Neural progenitor cell (in vitro differentiated cells): ENCODE measurements around the gene ZNF423. TPM values are rescaled to one million over a fixed set of nuclear protein-coding genes. Genes with fewer than 3 reads are reported as not detected.

Experiments
- DNase-seq: peaks from one replicate; pipeline ENCODE4 v3.0.0-alpha.2; 2016; ENCODE audit warnings: low spot score
- H2AFZ ChIP-seq: fragments of 200-600 bp; sonication (generic); replicated peaks from 2 replicates; pipeline ENCODE4 v1.6.1; 2016; ENCODE audit warnings: antibody characterized with exemption
- H3F3A ChIP-seq: fragments of 200-600 bp; sonication (generic); 2 replicates; pipeline ENCODE4 v1.6.1; 2016; ENCODE audit warnings: antibody characterized with exemption, low read depth
- H3K27ac ChIP-seq: fragments of 200-600 bp; sonication (generic); 2 replicates; pipeline ENCODE4 v1.5.1; 2016; ENCODE audit warnings: mild to moderate bottlenecking
- H3K27me3 ChIP-seq: fragments of 200-600 bp; sonication (generic); 2 replicates; pipeline ENCODE4 v1.6.1; 2016; ENCODE audit warnings: mild to moderate bottlenecking, moderate library complexity
- H3K36me3 ChIP-seq: fragments of 200-600 bp; sonication (generic); 2 replicates; pipeline ENCODE4 v1.5.1; 2016
- H3K4me1 ChIP-seq: fragments of 200-600 bp; sonication (generic); 2 replicates; pipeline ENCODE4 v1.6.1; 2016; ENCODE audit warnings: mixed run types
- H3K4me2 ChIP-seq: fragments of 200-600 bp; sonication (generic); 2 replicates; pipeline ENCODE4 v1.6.1; 2016
- H3K4me3 ChIP-seq: fragments of 200-600 bp; sonication (generic); 2 replicates; pipeline ENCODE4 v1.5.1; 2016
- H3K79me2 ChIP-seq: fragments of 200-600 bp; sonication (generic); 2 replicates; pipeline ENCODE4 v1.6.1; 2016; ENCODE audit warnings: low read depth
- H3K9ac ChIP-seq: fragments of 200-600 bp; sonication (generic); 2 replicates; pipeline ENCODE4 v1.6.1; 2016
- H3K9me3 ChIP-seq: fragments of 200-600 bp; sonication (generic); 2 replicates; pipeline ENCODE4 v1.5.1; 2016; ENCODE audit warnings: low read depth
- H4K20me1 ChIP-seq: fragments of 200-600 bp; sonication (generic); 2 replicates; pipeline ENCODE4 v1.6.1; 2016; ENCODE audit warnings: low read depth
- H3K27ac Mint-ChIP-seq: 3 replicates; pipeline ENCODE4 v1.8.0; 2021; ENCODE audit warnings: mixed read lengths
- H3K27me3 Mint-ChIP-seq: 2 replicates; pipeline ENCODE4 v1.8.0; 2022; ENCODE audit warnings: low read depth, mild to moderate bottlenecking, inconsistent platforms, moderate library complexity, mixed read lengths; ENCODE audit not compliant: insufficient read depth
- H3K36me3 Mint-ChIP-seq: 3 replicates; pipeline ENCODE4 v1.8.0; 2021; ENCODE audit warnings: mixed read lengths
- H3K4me1 Mint-ChIP-seq: 3 replicates; pipeline ENCODE4 v1.8.0; 2021; ENCODE audit warnings: mixed read lengths
- H3K4me3 Mint-ChIP-seq: 3 replicates; pipeline ENCODE4 v1.8.0; 2021; ENCODE audit warnings: mild to moderate bottlenecking, moderate library complexity, mixed read lengths
- H3K9me3 Mint-ChIP-seq: 3 replicates; pipeline ENCODE4 v1.8.0; 2020; ENCODE audit warnings: mixed read lengths
- EZH2 ChIP-seq: fragments of 200-600 bp; sonication (generic); IDR thresholded peaks from 2 replicates; pipeline ENCODE4 v1.6.1; 2017; ENCODE audit warnings: antibody characterized with exemption, mild to moderate bottlenecking, moderate library complexity
- EZH2phosphoT487 ChIP-seq: fragments of 200-600 bp; sonication (generic); IDR thresholded peaks from 2 replicates; pipeline ENCODE4 v1.6.1; 2017; ENCODE audit warnings: antibody characterized with exemption
- total RNA-seq: library from RNA; depleted of rRNA; stranded (reverse); fragments of >200 nt; gene quantifications from 2 replicates; pipeline ENCODE4 v1.2.3, GENCODE V29; 2015; ENCODE audit warnings: low replicate concordance
- TF ChIP-seq, protein P1 (sequence below): fragments of 200-600 bp; sonication (generic); IDR thresholded peaks from 2 replicates; pipeline ENCODE4 v1.5.1; 2017; ENCODE audit warnings: antibody characterized with exemption, mild to moderate bottlenecking

The ZNF423 gene
- total RNA-seq, 1 donor from 2014 or later = 21.9 TPM

DNA sequence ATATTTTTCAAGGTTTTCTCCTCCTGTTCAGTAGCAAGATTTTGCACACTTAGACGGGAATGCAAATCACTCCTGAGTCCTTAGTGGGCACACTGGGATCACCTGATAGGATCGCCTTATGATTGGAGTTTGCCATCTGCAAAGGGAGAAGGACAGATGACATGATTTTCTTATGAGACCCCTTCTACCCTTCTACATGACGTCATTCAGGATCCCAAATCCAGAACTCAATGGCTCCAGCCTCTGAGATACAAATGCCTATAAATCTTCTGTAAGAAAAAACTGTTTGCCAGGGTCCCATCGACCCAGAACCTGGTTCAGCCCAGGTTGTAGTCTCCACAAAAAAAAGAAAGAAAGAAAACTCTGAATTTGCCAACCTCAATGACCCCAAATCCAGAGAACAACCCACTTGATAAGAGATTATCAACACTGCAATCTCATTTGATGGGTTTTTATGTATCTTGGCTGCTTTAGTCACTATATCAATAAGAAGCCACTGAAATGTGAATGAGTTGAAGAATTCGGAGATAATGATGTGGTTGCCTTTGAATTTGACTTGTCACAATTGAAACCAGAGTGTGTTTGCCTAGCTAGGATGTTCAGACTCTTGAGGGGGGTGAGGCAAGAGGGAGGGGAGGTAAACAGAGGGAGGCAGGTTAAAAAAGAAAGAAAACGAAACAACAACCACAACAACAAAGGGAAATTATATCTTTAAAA lies 6.7 kb downstream of the ZNF423 start:
- Histone ChIP-seq H3K79me2 (peaks cover 100% of the 10 kb centered on the region), H3K9ac (no peak overlapping the region), H3K27ac (no peak overlapping the region), H3K4me1 (peaks cover 63% of the 10 kb centered on the region), H4K20me1 (peaks cover 100% of the 10 kb centered on the region), H3K27me3 (no peaks in the 10 kb centered on the region), H3K4me2 (no peak overlapping the region), H3F3A (peaks cover 18% of the 10 kb centered on the region), H3K4me3 (no peak overlapping the region), H3K36me3 (no peaks in the 10 kb centered on the region), H3K9me3 (no peaks in the 10 kb centered on the region), H2AFZ (no peak overlapping the region)
- Mint-ChIP-seq H3K27me3 (peaks cover 6% of the 10 kb centered on the region), H3K4me1 (peaks cover 89% of the 10 kb centered on the region), H3K27ac (peak overlapping the region; percentile 58), H3K36me3 (peaks cover 9% of the 10 kb centered on the region), H3K9me3 (no peaks in the 10 kb centered on the region), H3K4me3 (peak overlapping the region; percentile 56)
- no peak for TF ChIP-seq EZH2phosphoT487
- no peak for TF ChIP-seq EZH2
- TF ChIP-seq, protein P1, sequence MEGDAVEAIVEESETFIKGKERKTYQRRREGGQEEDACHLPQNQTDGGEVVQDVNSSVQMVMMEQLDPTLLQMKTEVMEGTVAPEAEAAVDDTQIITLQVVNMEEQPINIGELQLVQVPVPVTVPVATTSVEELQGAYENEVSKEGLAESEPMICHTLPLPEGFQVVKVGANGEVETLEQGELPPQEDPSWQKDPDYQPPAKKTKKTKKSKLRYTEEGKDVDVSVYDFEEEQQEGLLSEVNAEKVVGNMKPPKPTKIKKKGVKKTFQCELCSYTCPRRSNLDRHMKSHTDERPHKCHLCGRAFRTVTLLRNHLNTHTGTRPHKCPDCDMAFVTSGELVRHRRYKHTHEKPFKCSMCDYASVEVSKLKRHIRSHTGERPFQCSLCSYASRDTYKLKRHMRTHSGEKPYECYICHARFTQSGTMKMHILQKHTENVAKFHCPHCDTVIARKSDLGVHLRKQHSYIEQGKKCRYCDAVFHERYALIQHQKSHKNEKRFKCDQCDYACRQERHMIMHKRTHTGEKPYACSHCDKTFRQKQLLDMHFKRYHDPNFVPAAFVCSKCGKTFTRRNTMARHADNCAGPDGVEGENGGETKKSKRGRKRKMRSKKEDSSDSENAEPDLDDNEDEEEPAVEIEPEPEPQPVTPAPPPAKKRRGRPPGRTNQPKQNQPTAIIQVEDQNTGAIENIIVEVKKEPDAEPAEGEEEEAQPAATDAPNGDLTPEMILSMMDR = no peak
- DNase-seq = no peak

DNA sequence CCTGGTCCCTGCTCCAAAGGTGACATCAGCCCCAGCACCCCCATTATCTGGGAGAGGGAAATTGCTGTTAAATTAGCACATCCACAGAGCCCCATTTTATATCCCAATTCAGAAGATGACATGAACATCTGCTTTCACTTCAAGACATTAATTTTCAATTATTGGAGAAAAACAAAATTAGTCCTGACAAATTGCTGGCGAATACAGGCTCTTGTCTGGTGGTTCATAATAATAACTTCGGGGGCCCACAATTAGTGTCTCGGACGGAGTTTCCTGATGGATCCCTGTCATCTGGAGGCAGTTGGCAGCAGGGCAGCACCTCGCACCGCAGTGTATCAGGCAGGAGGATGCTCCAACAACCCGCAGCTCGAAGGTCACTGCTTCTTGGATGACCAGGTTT lies 7.4 kb downstream of the ZNF423 start:
- Mint-ChIP-seq H3K9me3 (no peaks in the 10 kb centered on the region), H3K4me3 (no peak overlapping the region), H3K27me3 (peaks cover 2% of the 10 kb centered on the region), H3K27ac (no peak overlapping the region), H3K36me3 (peaks cover 9% of the 10 kb centered on the region), H3K4me1 (peaks cover 88% of the 10 kb centered on the region)
- Histone ChIP-seq H4K20me1 (peaks cover 100% of the 10 kb centered on the region), H3K27me3 (no peaks in the 10 kb centered on the region), H3K9ac (no peak overlapping the region), H3K4me2 (no peak overlapping the region), H3K4me3 (no peak overlapping the region), H3K4me1 (peaks cover 56% of the 10 kb centered on the region), H2AFZ (no peak overlapping the region), H3K27ac (no peak overlapping the region), H3K79me2 (peaks cover 100% of the 10 kb centered on the region), H3K9me3 (no peaks in the 10 kb centered on the region), H3F3A (peaks cover 14% of the 10 kb centered on the region), H3K36me3 (no peaks in the 10 kb centered on the region)
- TF ChIP-seq, protein P1 = no peak
- TF ChIP-seq EZH2 = no peak
- TF ChIP-seq EZH2phosphoT487 = no peak
- no peak for DNase-seq

DNA sequence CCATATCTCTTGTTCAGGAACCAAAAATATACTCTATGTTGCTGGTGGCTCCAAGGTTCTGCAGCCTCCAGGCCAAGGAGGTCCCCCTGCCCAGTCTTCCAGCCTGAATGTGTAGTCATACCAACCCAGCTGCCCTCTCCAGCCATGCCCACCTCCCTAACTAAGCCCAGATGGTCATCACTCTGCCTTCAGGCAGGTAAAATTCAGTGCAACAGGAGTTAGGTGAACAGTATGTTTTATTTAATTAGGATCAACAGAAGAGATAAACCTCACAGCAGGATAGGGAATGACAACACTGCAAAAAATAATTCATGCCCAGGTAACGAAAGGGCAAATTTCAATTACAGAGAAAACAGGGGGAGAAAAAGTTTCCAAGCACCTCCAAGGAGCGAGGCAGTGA lies 9.1 kb downstream of the ZNF423 start:
- Mint-ChIP-seq H3K36me3 (peaks cover 9% of the 10 kb centered on the region), H3K4me3 (no peak overlapping the region), H3K4me1 (peaks cover 80% of the 10 kb centered on the region), H3K27ac (peak overlapping the region; percentile 11), H3K27me3 (peaks cover 2% of the 10 kb centered on the region), H3K9me3 (no peaks in the 10 kb centered on the region)
- Histone ChIP-seq H3K4me2 (no peak overlapping the region), H3K4me1 (peaks cover 39% of the 10 kb centered on the region), H3K9ac (no peak overlapping the region), H3F3A (peaks cover 9% of the 10 kb centered on the region), H3K27me3 (no peaks in the 10 kb centered on the region), H3K27ac (no peak overlapping the region), H2AFZ (no peak overlapping the region), H4K20me1 (peaks cover 97% of the 10 kb centered on the region), H3K79me2 (peaks cover 97% of the 10 kb centered on the region), H3K9me3 (no peaks in the 10 kb centered on the region), H3K4me3 (no peak overlapping the region), H3K36me3 (no peaks in the 10 kb centered on the region)
- TF ChIP-seq EZH2 (no peak), EZH2phosphoT487 (no peak)
- TF ChIP-seq, protein P1 = no peak
- no peak for DNase-seq
